Ovary (tissue), 3 donors: ENCODE results near the gene APOC3.

Experiments used
- EP300 ChIP-seq: sonication (generic); formaldehyde crosslinking; IDR thresholded peaks from one replicate; pipeline ENCODE4 v1.6.1; 2017; ENCODE audit warnings: antibody characterized with exemption
- TF ChIP-seq, protein P1 (sequence below), 3 donors: fragments of 450-650 bp in 2 of 3; fragments of 200-600 bp in 1 of 3; IDR thresholded peaks; one replicate each; pipeline versions ENCODE4 v1.5.1 to v1.8.0; 2016 to 2022; ENCODE audit warnings: antibody characterized with exemption in 3 of 3, mild to moderate bottlenecking in 1 of 3
- donor health status: DM: no; HTN: no; CAD: no.

DNA sequence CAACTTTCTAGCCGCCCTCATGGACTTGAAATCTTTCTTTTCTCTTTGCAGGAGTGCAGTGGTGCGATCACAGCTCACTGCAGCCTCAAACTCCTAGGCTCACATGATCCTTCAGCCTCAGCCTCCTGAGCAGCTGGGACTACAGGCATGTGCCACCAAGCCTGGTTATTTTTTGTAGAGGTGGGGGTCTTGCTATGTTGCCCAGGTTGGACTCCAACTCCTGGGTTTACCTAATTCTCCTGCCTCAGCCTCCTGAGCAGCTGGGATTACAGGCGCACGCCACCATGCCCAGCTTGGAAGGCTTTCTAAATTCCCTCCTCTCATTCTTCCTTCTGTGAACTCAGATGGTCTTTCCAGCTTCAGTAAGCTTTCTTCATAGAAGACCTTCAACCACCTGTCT lies 12.4 kb downstream of the APOC3 start:
- no peak for TF ChIP-seq EP300
- TF ChIP-seq, protein P1, sequence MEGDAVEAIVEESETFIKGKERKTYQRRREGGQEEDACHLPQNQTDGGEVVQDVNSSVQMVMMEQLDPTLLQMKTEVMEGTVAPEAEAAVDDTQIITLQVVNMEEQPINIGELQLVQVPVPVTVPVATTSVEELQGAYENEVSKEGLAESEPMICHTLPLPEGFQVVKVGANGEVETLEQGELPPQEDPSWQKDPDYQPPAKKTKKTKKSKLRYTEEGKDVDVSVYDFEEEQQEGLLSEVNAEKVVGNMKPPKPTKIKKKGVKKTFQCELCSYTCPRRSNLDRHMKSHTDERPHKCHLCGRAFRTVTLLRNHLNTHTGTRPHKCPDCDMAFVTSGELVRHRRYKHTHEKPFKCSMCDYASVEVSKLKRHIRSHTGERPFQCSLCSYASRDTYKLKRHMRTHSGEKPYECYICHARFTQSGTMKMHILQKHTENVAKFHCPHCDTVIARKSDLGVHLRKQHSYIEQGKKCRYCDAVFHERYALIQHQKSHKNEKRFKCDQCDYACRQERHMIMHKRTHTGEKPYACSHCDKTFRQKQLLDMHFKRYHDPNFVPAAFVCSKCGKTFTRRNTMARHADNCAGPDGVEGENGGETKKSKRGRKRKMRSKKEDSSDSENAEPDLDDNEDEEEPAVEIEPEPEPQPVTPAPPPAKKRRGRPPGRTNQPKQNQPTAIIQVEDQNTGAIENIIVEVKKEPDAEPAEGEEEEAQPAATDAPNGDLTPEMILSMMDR (IDR thresholded peaks at IDR 0.05), result no peak
